ENCODE results near the gene TAF4. TPM values are rescaled to one million over a fixed set of nuclear protein-coding genes. Genes with fewer than 3 reads are reported as not detected.

TAF4 gene
- total RNA-seq, 4 donors from 2014 or later: 18.0 to 31.8 (median 25.8) TPM

DNA sequence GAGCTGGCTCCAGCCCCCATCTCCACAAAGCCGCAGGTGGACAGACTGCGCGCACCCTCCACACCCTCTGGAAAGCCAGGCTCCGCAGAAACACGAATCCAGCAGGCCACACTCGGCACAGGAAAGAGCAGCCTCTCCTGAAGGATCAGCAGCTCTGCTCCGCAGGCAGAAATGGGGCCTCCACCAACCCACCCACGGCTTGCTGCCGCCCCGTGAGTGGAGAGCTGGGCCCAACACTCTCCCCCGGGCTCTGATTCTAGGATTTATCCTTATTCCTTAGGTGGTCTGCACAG is 39.2 kb downstream of the TAF4 start:
- no peaks in the 10 kb centered on the region for H3K9me3 ChIP-seq
- H3K4me1 ChIP-seq: peaks cover 25% of the 10 kb centered on the region
- no peak for DNase-seq (ENCODE audit: low spot score in 2 of 2)
- no peak overlapping the region for H3K27ac ChIP-seq
- WGBS: 88% methylated on average over 9 of the region's 11 CpGs
- H3K27me3 ChIP-seq: no peaks in the 10 kb centered on the region
- H3K36me3 ChIP-seq: no peaks in the 10 kb centered on the region
- H3K4me3 ChIP-seq: no peak overlapping the region
- TF ChIP-seq EP300 (IDR thresholded peaks at IDR 0.05): no peak
- TF ChIP-seq POLR2AphosphoS5 (IDR thresholded peaks at IDR 0.05): no peak
- no peak for TF ChIP-seq POLR2A (IDR thresholded peaks at IDR 0.05)
- TF ChIP-seq, protein P1, sequence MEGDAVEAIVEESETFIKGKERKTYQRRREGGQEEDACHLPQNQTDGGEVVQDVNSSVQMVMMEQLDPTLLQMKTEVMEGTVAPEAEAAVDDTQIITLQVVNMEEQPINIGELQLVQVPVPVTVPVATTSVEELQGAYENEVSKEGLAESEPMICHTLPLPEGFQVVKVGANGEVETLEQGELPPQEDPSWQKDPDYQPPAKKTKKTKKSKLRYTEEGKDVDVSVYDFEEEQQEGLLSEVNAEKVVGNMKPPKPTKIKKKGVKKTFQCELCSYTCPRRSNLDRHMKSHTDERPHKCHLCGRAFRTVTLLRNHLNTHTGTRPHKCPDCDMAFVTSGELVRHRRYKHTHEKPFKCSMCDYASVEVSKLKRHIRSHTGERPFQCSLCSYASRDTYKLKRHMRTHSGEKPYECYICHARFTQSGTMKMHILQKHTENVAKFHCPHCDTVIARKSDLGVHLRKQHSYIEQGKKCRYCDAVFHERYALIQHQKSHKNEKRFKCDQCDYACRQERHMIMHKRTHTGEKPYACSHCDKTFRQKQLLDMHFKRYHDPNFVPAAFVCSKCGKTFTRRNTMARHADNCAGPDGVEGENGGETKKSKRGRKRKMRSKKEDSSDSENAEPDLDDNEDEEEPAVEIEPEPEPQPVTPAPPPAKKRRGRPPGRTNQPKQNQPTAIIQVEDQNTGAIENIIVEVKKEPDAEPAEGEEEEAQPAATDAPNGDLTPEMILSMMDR (IDR thresholded peaks at IDR 0.05): no peak

DNA sequence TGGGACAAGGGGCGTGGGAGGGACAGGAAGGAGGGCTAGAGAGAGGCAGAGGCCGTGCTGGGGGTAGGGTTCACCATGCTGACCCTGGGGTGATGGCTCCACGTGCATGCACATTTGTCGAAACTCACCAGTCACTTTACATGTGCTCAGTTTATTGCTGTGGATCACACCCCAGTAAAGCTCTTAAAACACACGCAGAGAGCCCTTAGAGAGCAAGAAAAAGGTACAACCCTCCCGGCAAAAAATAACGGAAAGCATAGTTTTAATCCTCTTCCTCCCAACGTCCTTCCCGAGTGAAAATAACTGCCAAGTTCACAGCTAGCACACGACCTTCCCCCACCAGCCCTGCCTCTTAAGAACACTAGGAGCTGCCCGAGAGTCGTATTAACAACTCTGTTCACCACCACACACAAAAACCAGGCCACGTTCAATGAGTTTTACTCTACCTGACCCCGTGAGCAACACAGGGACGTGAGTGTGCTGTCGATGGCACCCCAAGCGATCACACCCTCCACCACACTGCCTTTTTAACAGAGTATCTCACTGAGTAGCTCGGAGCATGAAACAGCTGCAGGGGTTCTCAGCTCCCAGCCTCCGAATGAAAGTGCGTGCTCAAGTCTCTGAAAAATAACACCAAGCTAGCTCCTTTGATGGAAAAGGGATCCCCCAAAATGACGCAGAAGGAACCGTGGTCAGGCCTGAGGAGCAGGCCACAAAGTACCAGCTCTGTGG is 39.7 kb downstream of the TAF4 start:
- Histone ChIP-seq H3K9me3 (no peaks in the 10 kb centered on the region), H3K4me1 (peaks cover 29% of the 10 kb centered on the region), H3K4me3 (no peak overlapping the region), H3K27me3 (no peaks in the 10 kb centered on the region), H3K36me3 (no peaks in the 10 kb centered on the region), H3K27ac (no peak overlapping the region)
- TF ChIP-seq POLR2A (IDR thresholded peaks at IDR 0.05) (no peak), EP300 (IDR thresholded peaks at IDR 0.05) (no peak), POLR2AphosphoS5 (IDR thresholded peaks at IDR 0.05) (no peak)
- TF ChIP-seq, protein P1 (IDR thresholded peaks at IDR 0.05): peak in 1 of 2 donors; percentile 24
- WGBS: 79% methylated on average over 21 of the region's 22 CpGs
- DNase-seq (ENCODE audit: low spot score in 2 of 2): no peak

DNA sequence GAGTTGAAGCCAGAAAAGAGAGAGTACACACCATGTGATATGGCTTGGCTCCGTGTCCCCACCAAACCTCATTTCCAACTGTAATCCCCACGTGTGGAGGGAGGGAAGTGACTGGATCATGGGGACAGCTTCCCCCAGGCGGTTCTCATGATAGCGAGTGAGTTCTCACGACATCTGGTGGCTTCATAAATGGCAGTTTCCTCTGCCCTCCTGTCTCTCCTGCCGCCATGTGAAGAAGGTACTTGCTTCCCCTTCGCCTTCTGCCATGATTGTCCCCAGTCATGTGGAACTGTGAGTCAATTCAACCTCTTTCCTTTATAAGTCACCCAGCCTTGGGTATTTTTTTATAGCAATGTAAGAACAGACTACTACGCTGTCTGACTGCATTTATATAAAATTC is 40.3 kb downstream of the TAF4 start:
- WGBS: 73% methylated on average over 8 of the region's 8 CpGs
- Histone ChIP-seq H3K9me3 (no peaks in the 10 kb centered on the region), H3K27me3 (no peaks in the 10 kb centered on the region), H3K4me1 (peaks cover 28% of the 10 kb centered on the region), H3K27ac (no peak overlapping the region), H3K4me3 (no peak overlapping the region), H3K36me3 (no peaks in the 10 kb centered on the region)
- no peak for TF ChIP-seq POLR2A (IDR thresholded peaks at IDR 0.05)
- DNase-seq (ENCODE audit: low spot score in 2 of 2): no peak

DNA sequence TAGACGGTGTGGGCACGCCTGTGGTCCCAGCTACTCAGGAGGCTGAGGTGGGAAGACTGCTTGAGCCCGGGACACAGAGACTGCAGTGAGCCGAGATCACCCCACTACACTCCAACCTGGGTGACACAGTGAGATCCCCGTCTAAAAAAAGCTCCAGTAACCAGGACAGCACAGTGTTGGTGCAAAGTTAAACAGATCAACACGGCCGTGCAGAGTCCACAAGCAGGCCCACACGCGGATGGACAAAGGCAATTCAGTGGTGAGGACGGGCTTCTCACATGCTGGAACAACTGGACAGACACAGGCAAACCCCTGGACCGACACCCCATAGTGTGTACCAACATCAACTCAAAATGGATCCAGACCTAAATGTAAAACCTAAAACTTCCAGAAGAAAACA is 41.7 kb downstream of the TAF4 start:
- Histone ChIP-seq H3K9me3 (no peaks in the 10 kb centered on the region), H3K4me1 (peaks cover 28% of the 10 kb centered on the region), H3K27me3 (no peaks in the 10 kb centered on the region), H3K27ac (no peak overlapping the region), H3K4me3 (no peak overlapping the region), H3K36me3 (no peaks in the 10 kb centered on the region)
- TF ChIP-seq POLR2A (IDR thresholded peaks at IDR 0.05) (no peak), EP300 (IDR thresholded peaks at IDR 0.05) (no peak), POLR2AphosphoS5 (IDR thresholded peaks at IDR 0.05) (no peak)
- TF ChIP-seq, protein P1 (IDR thresholded peaks at IDR 0.05): no peak
- WGBS: 94% methylated on average over 10 of the region's 11 CpGs
- no peak for DNase-seq (ENCODE audit: low spot score in 2 of 2)

- Histone ChIP-seq H3K27me3 (no peaks in the 10 kb centered on the region), H3K27ac (no peak overlapping the region), H3K4me3 (no peak overlapping the region), H3K4me1 (peaks cover 28% of the 10 kb centered on the region), H3K9me3 (no peaks in the 10 kb centered on the region), H3K36me3 (no peaks in the 10 kb centered on the region)
- DNase-seq (ENCODE audit: low spot score in 2 of 2): no peak
- WGBS: 95% methylated on average over 14 of the region's 14 CpGs
- TF ChIP-seq POLR2AphosphoS5 (IDR thresholded peaks at IDR 0.05): no peak
- TF ChIP-seq POLR2A (IDR thresholded peaks at IDR 0.05): no peak
- TF ChIP-seq EP300 (IDR thresholded peaks at IDR 0.05): no peak
- TF ChIP-seq, protein P1 (IDR thresholded peaks at IDR 0.05): no peak
These were observed 43.0 kb downstream of the TAF4 start for GRCh38 chr20:62022575-62023139.
